BE2C (cell line): ENCODE measurements around the gene ST6GALNAC3.

Experiments used
- DNase-seq: peaks from one replicate; pipeline ENCODE4 v3.0.0-alpha.2; 2020
- H3K27me3 ChIP-seq: fragments of 250-450 bp; sonication (Bioruptor Pico); 2 replicates; pipeline ENCODE4 v1.5.1; 2020; ENCODE audit warnings: mild to moderate bottlenecking
- H3K36me3 ChIP-seq: fragments of 250-450 bp; sonication (Bioruptor Pico); 2 replicates; pipeline ENCODE4 v1.5.1; 2020; ENCODE audit warnings: mild to moderate bottlenecking
- H3K4me1 ChIP-seq: fragments of 250-450 bp; sonication (Bioruptor Pico); 2 replicates; pipeline ENCODE4 v1.5.1; 2020
- H3K4me3 ChIP-seq: 2 replicates; pipeline ENCODE4 v1.5.1; 2011; ENCODE audit warnings: low read depth, low read length
- H3K9me3 ChIP-seq: fragments of 250-450 bp; sonication (Bioruptor Pico); 2 replicates; pipeline ENCODE4 v1.5.1; 2020
- CTCF ChIP-seq: IDR thresholded peaks from 2 replicates; pipeline ENCODE4 v1.5.1; 2012; ENCODE audit warnings: mild to moderate bottlenecking, low read depth, low read length

ST6GALNAC3 gene

GRCh38 chr1:76471536-76471935, 397.0 kb downstream of the ST6GALNAC3 start:
- H3K4me3 ChIP-seq, result no peak overlapping the region
- no peaks in the 10 kb centered on the region for H3K4me1 ChIP-seq
- no peaks in the 10 kb centered on the region for H3K9me3 ChIP-seq
- TF ChIP-seq CTCF, result no peak
- DNase-seq, result no peak
- no peaks in the 10 kb centered on the region for H3K27me3 ChIP-seq
- no peaks in the 10 kb centered on the region for H3K36me3 ChIP-seq

GRCh38 chr1:76473591-76473990, 399.0 kb downstream of the ST6GALNAC3 start:
- H3K9me3 ChIP-seq, result no peaks in the 10 kb centered on the region
- DNase-seq, result no peak
- TF ChIP-seq CTCF, result no peak
- H3K4me1 ChIP-seq, result no peaks in the 10 kb centered on the region
- no peaks in the 10 kb centered on the region for H3K27me3 ChIP-seq
- H3K4me3 ChIP-seq, result no peak overlapping the region
- no peaks in the 10 kb centered on the region for H3K36me3 ChIP-seq

- no peak for TF ChIP-seq CTCF
- H3K4me1 ChIP-seq, result no peaks in the 10 kb centered on the region
- H3K4me3 ChIP-seq, result no peak overlapping the region
- H3K36me3 ChIP-seq, result no peaks in the 10 kb centered on the region
- H3K27me3 ChIP-seq, result no peaks in the 10 kb centered on the region
- no peaks in the 10 kb centered on the region for H3K9me3 ChIP-seq
- DNase-seq, result no peak
Measured at GRCh38 chr1:76474922-76475321, 400.4 kb downstream of the ST6GALNAC3 start.

GRCh38 chr1:76477156-76477555, 402.6 kb downstream of the ST6GALNAC3 start:
- no peaks in the 10 kb centered on the region for H3K36me3 ChIP-seq
- no peaks in the 10 kb centered on the region for H3K9me3 ChIP-seq
- no peak for TF ChIP-seq CTCF
- DNase-seq, result no peak
- H3K27me3 ChIP-seq, result no peaks in the 10 kb centered on the region
- no peak overlapping the region for H3K4me3 ChIP-seq
- H3K4me1 ChIP-seq, result no peaks in the 10 kb centered on the region

DNA sequence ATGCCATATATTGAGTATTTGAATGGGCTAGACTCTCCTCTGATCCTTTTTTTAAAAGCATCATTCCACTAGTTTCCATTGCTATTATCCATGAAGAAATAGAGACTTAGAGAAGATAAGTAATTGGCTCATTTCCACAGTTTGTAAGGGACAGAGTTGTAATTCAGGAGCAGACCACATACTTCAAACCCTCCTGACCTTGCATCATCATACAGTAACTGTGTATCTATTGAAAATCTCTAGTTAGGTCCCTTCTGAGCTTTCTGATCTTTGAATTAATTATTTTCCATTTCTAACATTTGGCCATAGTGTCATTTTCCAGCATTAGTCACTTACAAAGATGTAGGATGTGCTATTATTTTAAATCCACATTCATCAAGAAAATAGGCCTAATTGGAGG, 406.3 kb downstream of the ST6GALNAC3 start:
- Histone ChIP-seq H3K4me3 (no peak overlapping the region), H3K4me1 (no peaks in the 10 kb centered on the region), H3K9me3 (no peaks in the 10 kb centered on the region), H3K27me3 (no peaks in the 10 kb centered on the region), H3K36me3 (no peaks in the 10 kb centered on the region)
- TF ChIP-seq CTCF, result no peak
- no peak for DNase-seq

DNA sequence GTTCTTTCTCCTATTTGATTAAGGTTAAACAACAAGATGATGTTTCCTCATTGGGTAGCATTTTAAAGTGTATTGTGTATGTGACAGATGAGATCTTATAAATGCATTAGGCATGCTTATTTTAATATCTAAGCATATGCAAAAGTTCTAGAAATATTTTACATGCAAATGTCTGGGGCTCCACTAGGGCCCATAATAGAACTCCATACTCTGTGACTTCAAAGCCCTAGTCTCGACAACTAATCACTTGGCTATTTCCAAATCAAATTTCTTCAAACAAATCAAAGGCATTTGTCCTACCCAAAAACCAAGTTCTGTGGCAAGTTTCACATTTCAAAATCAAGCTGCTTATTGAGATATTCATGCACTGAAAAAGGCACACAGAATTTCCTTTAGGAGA, 407.1 kb downstream of the ST6GALNAC3 start:
- no peak for TF ChIP-seq CTCF
- DNase-seq, result no peak
- no peaks in the 10 kb centered on the region for H3K9me3 ChIP-seq

More for the DNA sequence above, 407.1 kb downstream of the ST6GALNAC3 start:
- no peaks in the 10 kb centered on the region for H3K4me1 ChIP-seq
- no peaks in the 10 kb centered on the region for H3K27me3 ChIP-seq
- no peak overlapping the region for H3K4me3 ChIP-seq
- no peaks in the 10 kb centered on the region for H3K36me3 ChIP-seq
